Measurements from ENCODE around the gene ADAMTS14. TPM values are rescaled to one million over a fixed set of nuclear protein-coding genes. Genes with fewer than 3 reads are reported as not detected.

Gene ADAMTS14
- total RNA-seq, 1 experiment from 2014 or later, result 1.9 TPM

- Histone ChIP-seq H4K20me1 (ENCODE audit: insufficient read depth) (no peaks in the 10 kb centered on the region), H3K4me3 (no peak overlapping the region), H3F3A (ENCODE audit: insufficient read depth, low read depth) (no peaks in the 10 kb centered on the region), H3K27ac (no peak overlapping the region), H3K9me3 (ENCODE audit: insufficient read depth, low read depth) (no peaks in the 10 kb centered on the region), H3K27me3 (ENCODE audit: insufficient read depth, low read depth) (no peaks in the 10 kb centered on the region), H3K36me3 (ENCODE audit: low read depth) (no peaks in the 10 kb centered on the region), H2AFZ (no peak overlapping the region), H3K9me2 (ENCODE audit: insufficient read depth) (no peaks in the 10 kb centered on the region), H3K4me2 (no peak overlapping the region), H3K79me2 (ENCODE audit: low read depth) (no peaks in the 10 kb centered on the region), H3K4me1 (replicated peaks; ENCODE audit: insufficient read depth) (no peaks in the 10 kb centered on the region)
- intact Hi-C loops (cut with micrococcal nuclease; ENCODE audit: unreplicated experiment), result no loop called here
- CTCF ChIA-PET, result no interaction called here
- no peak for DNase-seq
- no peak for TF ChIP-seq EZH2 (IDR thresholded peaks at IDR 0.05; ENCODE audit: low read depth)
- TF ChIP-seq CTCF (conservative IDR thresholded peaks at IDR 0.05), result no peak
- POLR2A ChIA-PET (ENCODE audit: unreplicated experiment), result no interaction called here
- no TSS peak for BruUV-seq (replicated peaks)
These were observed 57.6 kb downstream of the ADAMTS14 start for GRCh38 chr10:70729763-70730357.

GRCh38 chr10:70730955-70731354, 58.6 kb downstream of the ADAMTS14 start:
- ChIA-PET POLR2A (ENCODE audit: unreplicated experiment) (no interaction called here), CTCF (no interaction called here)
- H3F3A ChIP-seq (ENCODE audit: insufficient read depth, low read depth), result no peaks in the 10 kb centered on the region
- no peak overlapping the region for H3K4me2 ChIP-seq
- intact Hi-C loops (cut with micrococcal nuclease; ENCODE audit: unreplicated experiment), result no loop called here
- H3K9me3 ChIP-seq (ENCODE audit: insufficient read depth, low read depth), result no peaks in the 10 kb centered on the region
- no peaks in the 10 kb centered on the region for H3K27me3 ChIP-seq (ENCODE audit: insufficient read depth, low read depth)
- no peaks in the 10 kb centered on the region for H4K20me1 ChIP-seq (ENCODE audit: insufficient read depth)
- no peaks in the 10 kb centered on the region for H3K4me1 ChIP-seq (replicated peaks; ENCODE audit: insufficient read depth)
- no TSS peak for BruUV-seq (replicated peaks)
- no peak overlapping the region for H3K4me3 ChIP-seq
- no peak for DNase-seq
- TF ChIP-seq EZH2 (IDR thresholded peaks at IDR 0.05; ENCODE audit: low read depth), result no peak
- TF ChIP-seq CTCF (conservative IDR thresholded peaks at IDR 0.05), result no peak
- no peak overlapping the region for H2AFZ ChIP-seq
- H3K27ac ChIP-seq, result no peak overlapping the region
- no peaks in the 10 kb centered on the region for H3K36me3 ChIP-seq (ENCODE audit: low read depth)
- no peaks in the 10 kb centered on the region for H3K79me2 ChIP-seq (ENCODE audit: low read depth)
- H3K9me2 ChIP-seq (ENCODE audit: insufficient read depth), result no peaks in the 10 kb centered on the region

- intact Hi-C loops (cut with micrococcal nuclease; ENCODE audit: unreplicated experiment), result no loop called here
- Histone ChIP-seq H3K9me2 (ENCODE audit: insufficient read depth) (no peaks in the 10 kb centered on the region), H3K4me2 (no peak overlapping the region), H4K20me1 (ENCODE audit: insufficient read depth) (no peaks in the 10 kb centered on the region), H3K27ac (no peak overlapping the region), H3K27me3 (ENCODE audit: insufficient read depth, low read depth) (no peaks in the 10 kb centered on the region), H3K79me2 (ENCODE audit: low read depth) (no peaks in the 10 kb centered on the region), H3K4me1 (replicated peaks; ENCODE audit: insufficient read depth) (no peaks in the 10 kb centered on the region), H3F3A (ENCODE audit: insufficient read depth, low read depth) (no peaks in the 10 kb centered on the region), H3K4me3 (no peak overlapping the region), H3K9me3 (ENCODE audit: insufficient read depth, low read depth) (no peaks in the 10 kb centered on the region), H3K36me3 (ENCODE audit: low read depth) (no peaks in the 10 kb centered on the region), H2AFZ (no peak overlapping the region)
- POLR2A ChIA-PET (ENCODE audit: unreplicated experiment), result no interaction called here
- CTCF ChIA-PET, result no interaction called here
- TF ChIP-seq CTCF (conservative IDR thresholded peaks at IDR 0.05), result no peak
- TF ChIP-seq EZH2 (IDR thresholded peaks at IDR 0.05; ENCODE audit: low read depth), result no peak
- no peak for DNase-seq
- no TSS peak for BruUV-seq (replicated peaks)
These were observed 60.3 kb downstream of the ADAMTS14 start for GRCh38 chr10:70732569-70732968.
